HG03196 (cell line): ENCODE measurements around the gene FSTL5.

ENCODE experiments used
- ATAC-seq: cut with Tn5 transposase; IDR thresholded peaks from one replicate; pipeline ENCODE4 v1.9.1; 2021; ENCODE audit not compliant: unreplicated experiment

The FSTL5 gene

GRCh38 chr4:161466316-161466715, 697.5 kb downstream of the FSTL5 start:
- no peak for ATAC-seq

GRCh38 chr4:161463436-161463835, 700.4 kb downstream of the FSTL5 start:
- ATAC-seq: no peak

GRCh38 chr4:161457906-161458305, 705.9 kb downstream of the FSTL5 start:
- ATAC-seq: no peak

GRCh38 chr4:161457311-161457710, 706.5 kb downstream of the FSTL5 start:
- no peak for ATAC-seq

- ATAC-seq: no peak
Measured at GRCh38 chr4:161454860-161455259, 708.9 kb downstream of the FSTL5 start.

- ATAC-seq: no peak
Measured at GRCh38 chr4:161448550-161449180, 715.1 kb downstream of the FSTL5 start.

- ATAC-seq: no peak
Measured at GRCh38 chr4:161444626-161445025, 719.2 kb downstream of the FSTL5 start.

- ATAC-seq: no peak
Measured at GRCh38 chr4:161442921-161443320, 720.9 kb downstream of the FSTL5 start.

GRCh38 chr4:161438096-161438495, 725.7 kb downstream of the FSTL5 start:
- no peak for ATAC-seq

GRCh38 chr4:161428180-161428965, 735.4 kb downstream of the FSTL5 start:
- no peak for ATAC-seq

- no peak for ATAC-seq
Measured at GRCh38 chr4:161419822-161420221, 744.0 kb downstream of the FSTL5 start.

- ATAC-seq: no peak
Measured at GRCh38 chr4:161411901-161412300, 751.9 kb downstream of the FSTL5 start.

GRCh38 chr4:161404346-161405110, 759.3 kb downstream of the FSTL5 start:
- ATAC-seq: no peak

GRCh38 chr4:161403781-161404180, 760.0 kb downstream of the FSTL5 start:
- no peak for ATAC-seq

- no peak for ATAC-seq
Measured at GRCh38 chr4:161393602-161394001, 770.2 kb downstream of the FSTL5 start.

- no peak for ATAC-seq
Measured at GRCh38 chr4:161382655-161383054, 781.1 kb downstream of the FSTL5 start.

- no peak for ATAC-seq
Measured at GRCh38 chr4:161376275-161376674, 787.5 kb downstream of the FSTL5 start.

- ATAC-seq: no peak
Measured at GRCh38 chr4:161364681-161365080, 799.1 kb downstream of the FSTL5 start.

GRCh38 chr4:161360982-161361381, 802.8 kb downstream of the FSTL5 start:
- ATAC-seq: no peak

- no peak for ATAC-seq
Measured at GRCh38 chr4:161359491-161359890, 804.3 kb downstream of the FSTL5 start.

- no peak for ATAC-seq
Measured at GRCh38 chr4:161356351-161356750, 807.4 kb downstream of the FSTL5 start.

GRCh38 chr4:161350946-161351345, 812.9 kb downstream of the FSTL5 start:
- no peak for ATAC-seq
